Left lobe of liver (tissue), 2 donors: ENCODE measurements around the gene ACLY. TPM values are rescaled to one million over a fixed set of nuclear protein-coding genes. Genes with fewer than 3 reads are reported as not detected.

Experiments used
- ATAC-seq: fragments of 200-7000 bp; cut with Tn5 transposase; one replicate; pipeline ENCODE4 v1.9.1; 2020; ENCODE audit warnings: mild to moderate bottlenecking, moderate library complexity
- DNase-seq: peaks from one replicate; pipeline ENCODE4 v3.0.0-alpha.2; 2020; ENCODE audit warnings: low spot score
- total RNA-seq: library from RNA; stranded (reverse); gene quantifications from one replicate; pipeline ENCODE4 v1.2.1, GENCODE V29; 2021
- donor health status: DM: no; HTN: no; CAD: no; lungs with moderate emphysema.
- donor health status: DM: no; HTN: yes; CAD: no.

ACLY gene
- total RNA-seq = 20.9 TPM

GRCh38 chr17:41918314-41919164, at the start of gene ACLY:
ACLY (minus strand) TSS chr17:41918951; CDS start chr17:41913873, 5,078 bp downstream.
- DNase-seq = peak; percentile 98
- ATAC-seq = peak; percentile 90

GRCh38 chr17:41967921-41968578, 49.3 kb upstream of the ACLY start:
- DNase-seq (no peak), ATAC-seq (no peak)

- DNase-seq (peak; percentile 53), ATAC-seq (peak; percentile 6)
Observed at GRCh38 chr17:41967141-41967920, 48.6 kb upstream of the ACLY start.

GRCh38 chr17:41966463-41967140, 47.9 kb upstream of the ACLY start, which contains the start of gene CNP:
CNP (plus strand) TSS chr17:41966795; CDS start chr17:41966885, 90 bp downstream.
- peak; percentile 94 for DNase-seq
- peak; percentile 86 for ATAC-seq

- peak; percentile 90 for DNase-seq
- peak; percentile 77 for ATAC-seq
Observed at GRCh38 chr17:41965694-41966462, 47.1 kb upstream of the ACLY start.

GRCh38 chr17:41962768-41963434, 44.1 kb upstream of the ACLY start:
- DNase-seq (peak; percentile 75), ATAC-seq (peak; percentile 34)

- ATAC-seq = no peak
- no peak for DNase-seq
Observed at GRCh38 chr17:41962111-41962510, 43.4 kb upstream of the ACLY start.

GRCh38 chr17:41959336-41960095, 40.8 kb upstream of the ACLY start:
- ATAC-seq (peak; percentile 87), DNase-seq (peak; percentile 62)

GRCh38 chr17:41959030-41959335, 40.2 kb upstream of the ACLY start:
- DNase-seq (no peak), ATAC-seq (no peak)

GRCh38 chr17:41957869-41958439, 39.2 kb upstream of the ACLY start:
- DNase-seq (no peak), ATAC-seq (no peak)

- DNase-seq (no peak), ATAC-seq (no peak)
Observed at GRCh38 chr17:41957031-41957868, 38.5 kb upstream of the ACLY start.

GRCh38 chr17:41956522-41956921, 37.8 kb upstream of the ACLY start:
- ATAC-seq = no peak
- DNase-seq = no peak

GRCh38 chr17:41948762-41949460, 30.2 kb upstream of the ACLY start:
- no peak for ATAC-seq
- DNase-seq = no peak

- DNase-seq (no peak), ATAC-seq (peak; percentile 42)
Observed at GRCh38 chr17:41944943-41945342, 26.2 kb upstream of the ACLY start.

GRCh38 chr17:41943492-41943891, 24.7 kb upstream of the ACLY start:
- ATAC-seq = no peak
- no peak for DNase-seq

- ATAC-seq (no peak), DNase-seq (no peak)
Observed at GRCh38 chr17:41942626-41943373, 24.0 kb upstream of the ACLY start.
